ENCODE data around the gene FAM20A. TPM values are rescaled to one million over a fixed set of nuclear protein-coding genes. Genes with fewer than 3 reads are reported as not detected.

FAM20A gene
- total RNA-seq, 2 donors from 2014 or later: 2.5 to 4.4 TPM

GRCh38 chr17:68562736-68563135 lies 38.4 kb downstream of the FAM20A start:
- H3K27me3 ChIP-seq: no peaks in the 10 kb centered on the region
- TF ChIP-seq CTCF (IDR thresholded peaks at IDR 0.05): no peak
- no peak for DNase-seq (ENCODE audit: low spot score)
- H3K36me3 ChIP-seq: no peaks in the 10 kb centered on the region
- no peak overlapping the region for H3K27ac ChIP-seq
- H3K9me3 ChIP-seq: no peaks in the 10 kb centered on the region
- H3K4me3 ChIP-seq: no peak overlapping the region
- peaks cover 0 to 6% of the 10 kb centered on the region in 2 donors for H3K4me1 ChIP-seq

- Histone ChIP-seq H3K27ac (no peak overlapping the region), H3K4me1 (peaks cover 0 to 6% of the 10 kb centered on the region in 2 donors), H3K27me3 (no peaks in the 10 kb centered on the region), H3K36me3 (no peaks in the 10 kb centered on the region), H3K4me3 (no peak overlapping the region), H3K9me3 (no peaks in the 10 kb centered on the region)
- no peak for DNase-seq (ENCODE audit: low spot score)
- TF ChIP-seq CTCF (IDR thresholded peaks at IDR 0.05): no peak
Observed at GRCh38 chr17:68560966-68561720, 40.0 kb downstream of the FAM20A start.

GRCh38 chr17:68559316-68559715 lies 41.9 kb downstream of the FAM20A start:
- H3K36me3 ChIP-seq: peaks cover 4% of the 10 kb centered on the region
- no peaks in the 10 kb centered on the region for H3K27me3 ChIP-seq
- H3K4me1 ChIP-seq: peaks cover 0 to 6% of the 10 kb centered on the region in 2 donors
- H3K9me3 ChIP-seq: no peaks in the 10 kb centered on the region
- TF ChIP-seq CTCF (IDR thresholded peaks at IDR 0.05): no peak
- no peak for DNase-seq (ENCODE audit: low spot score)
- H3K4me3 ChIP-seq: no peak overlapping the region
- H3K27ac ChIP-seq: no peak overlapping the region

GRCh38 chr17:68556551-68556950 lies 44.6 kb downstream of the FAM20A start:
- no peak overlapping the region for H3K4me3 ChIP-seq
- no peaks in the 10 kb centered on the region for H3K9me3 ChIP-seq
- peaks cover 0 to 6% of the 10 kb centered on the region in 2 donors for H3K4me1 ChIP-seq
- no peak for TF ChIP-seq CTCF (IDR thresholded peaks at IDR 0.05)
- no peaks in the 10 kb centered on the region for H3K27me3 ChIP-seq
- peaks cover 6% of the 10 kb centered on the region for H3K36me3 ChIP-seq
- no peak overlapping the region for H3K27ac ChIP-seq
- DNase-seq (ENCODE audit: low spot score): no peak

GRCh38 chr17:68544111-68544915 lies 56.9 kb downstream of the FAM20A start:
- Histone ChIP-seq H3K27me3 (no peaks in the 10 kb centered on the region), H3K4me1 (peaks cover 0 to 4% of the 10 kb centered on the region in 2 donors), H3K36me3 (peaks cover 17% of the 10 kb centered on the region), H3K4me3 (no peak overlapping the region), H3K9me3 (no peaks in the 10 kb centered on the region), H3K27ac (no peak overlapping the region)
- no peak for TF ChIP-seq CTCF (IDR thresholded peaks at IDR 0.05)
- no peak for DNase-seq (ENCODE audit: low spot score)

Measured in right atrium auricular region (tissue), 2 donors.